Skeletal muscle cell (primary cell): ENCODE data around the gene KIF17.

ENCODE experiments used
- DNase-seq: peaks from one replicate; pipeline ENCODE4 v3.0.0-alpha.2; 2010; ENCODE audit warnings: low read depth
- H3K4me3 ChIP-seq: 2 replicates; pipeline ENCODE4 v1.5.1; 2011; ENCODE audit warnings: low read depth, mild to moderate bottlenecking, control low read depth, low read length, moderate library complexity

The KIF17 gene

GRCh38 chr1:20640183-20640597, 77.6 kb downstream of the KIF17 start:
- DNase-seq: peak; percentile 9
- no peak overlapping the region for H3K4me3 ChIP-seq

- DNase-seq: no peak
- no peak overlapping the region for H3K4me3 ChIP-seq
These were observed 80.9 kb downstream of the KIF17 start for GRCh38 chr1:20636785-20637347.

- peak overlapping the region; percentile 87 for H3K4me3 ChIP-seq
- no peak for DNase-seq
These were observed 83.2 kb downstream of the KIF17 start for GRCh38 chr1:20634594-20635084.

- DNase-seq: no peak
- H3K4me3 ChIP-seq: peak overlapping the region; percentile 87
These were observed 83.7 kb downstream of the KIF17 start for GRCh38 chr1:20634065-20634593.

GRCh38 chr1:20633190-20634064, 84.4 kb downstream of the KIF17 start, which contains the start of gene PINK1:
PINK1 (plus strand) TSS chr1:20633458; CDS start chr1:20633549, 91 bp downstream.
- peak within 1 kb of the TSS; percentile 87 for H3K4me3 ChIP-seq

GRCh38 chr1:20632386-20632785, 85.4 kb downstream of the KIF17 start:
- no peak for DNase-seq
- H3K4me3 ChIP-seq: no peak overlapping the region

More at GRCh38 chr1:20633190-20634064, 84.4 kb downstream of the KIF17 start, which contains the start of gene PINK1:
- DNase-seq: no peak

- no peak for DNase-seq
These were observed 87.1 kb downstream of the KIF17 start for GRCh38 chr1:20630729-20631128.

GRCh38 chr1:20626524-20626923, 91.3 kb downstream of the KIF17 start:
- H3K4me3 ChIP-seq: no peak overlapping the region
- DNase-seq: no peak

More at GRCh38 chr1:20630729-20631128, 87.1 kb downstream of the KIF17 start:
- no peak overlapping the region for H3K4me3 ChIP-seq

GRCh38 chr1:20626098-20626427, 91.7 kb downstream of the KIF17 start:
- DNase-seq: no peak
- no peak overlapping the region for H3K4me3 ChIP-seq

- H3K4me3 ChIP-seq: no peak overlapping the region
- no peak for DNase-seq
These were observed 92.4 kb downstream of the KIF17 start for GRCh38 chr1:20625176-20626097.

- H3K4me3 ChIP-seq: no peak overlapping the region
- DNase-seq: no peak
These were observed 93.1 kb downstream of the KIF17 start for GRCh38 chr1:20624709-20625108.

GRCh38 chr1:20621012-20621411, 96.8 kb downstream of the KIF17 start:
- no peak for DNase-seq
- no peak overlapping the region for H3K4me3 ChIP-seq

- H3K4me3 ChIP-seq: no peak overlapping the region
- DNase-seq: no peak
These were observed 97.8 kb downstream of the KIF17 start for GRCh38 chr1:20619999-20620398.

GRCh38 chr1:20618550-20618949, 99.3 kb downstream of the KIF17 start:
- no peak overlapping the region for H3K4me3 ChIP-seq
- no peak for DNase-seq

- H3K4me3 ChIP-seq: no peak overlapping the region
- DNase-seq: no peak
These were observed 100.8 kb downstream of the KIF17 start for GRCh38 chr1:20616847-20617487.

GRCh38 chr1:20615946-20616846, 101.6 kb downstream of the KIF17 start:
- no peak for DNase-seq
- H3K4me3 ChIP-seq: no peak overlapping the region

GRCh38 chr1:20614131-20614579, 103.7 kb downstream of the KIF17 start:
- no peak for DNase-seq
- H3K4me3 ChIP-seq: no peak overlapping the region
